Measurements from ENCODE around the gene FOCAD. TPM values are rescaled to one million over a fixed set of nuclear protein-coding genes. Genes with fewer than 3 reads are reported as not detected.
"Not testable (repeated sequence)": the region's sequence is repeated elsewhere in the genome, so short reads cannot be mapped to it uniquely, and the experiment has no call there.

The FOCAD gene
- total RNA-seq, 1 donor from 2014 or later: 146 TPM

DNA sequence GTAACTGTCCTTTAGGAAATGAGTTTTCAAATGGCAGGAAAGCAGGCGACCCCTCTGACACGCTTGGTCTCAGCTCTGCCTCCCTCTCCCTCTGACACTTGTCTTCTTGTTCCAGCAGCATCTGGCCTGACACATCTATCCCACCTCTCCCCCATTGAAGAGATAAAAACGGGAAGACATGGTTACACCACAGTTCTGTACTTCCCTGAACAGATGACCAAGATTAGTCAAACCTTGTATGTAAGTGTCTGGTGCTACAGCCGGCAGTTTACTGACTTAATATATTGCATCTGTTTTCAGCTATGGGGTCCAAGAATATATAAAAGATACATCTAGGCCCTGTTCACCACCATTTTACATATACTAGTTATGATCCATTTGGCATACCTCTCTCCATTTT, 32.1 kb upstream of the FOCAD start:
- Mint-ChIP-seq H3K27ac (no peak overlapping the region), H3K27me3 (ENCODE audit: insufficient read depth, low read depth) (no peaks in the 10 kb centered on the region), H3K4me3 (no peak overlapping the region), H3K36me3 (no peaks in the 10 kb centered on the region), H3K4me1 (no peaks in the 10 kb centered on the region), H3K9me3 (peaks cover 8% of the 10 kb centered on the region)
- Histone ChIP-seq H3K4me3 (no peak overlapping the region), H3K27ac (no peak overlapping the region), H3F3A (ENCODE audit: low read depth) (peaks cover 3% of the 10 kb centered on the region), H3K79me2 (ENCODE audit: low read depth) (no peaks in the 10 kb centered on the region), H3K36me3 (no peaks in the 10 kb centered on the region), H3K27me3 (no peaks in the 10 kb centered on the region), H3K9ac (no peak overlapping the region), H3K4me2 (no peak overlapping the region), H4K20me1 (ENCODE audit: low read depth) (no peaks in the 10 kb centered on the region), H3K4me1 (peaks cover 3% of the 10 kb centered on the region), H3K9me3 (ENCODE audit: low read depth) (no peaks in the 10 kb centered on the region), H2AFZ (replicated peaks) (no peak overlapping the region)
- TF ChIP-seq EZH2phosphoT487 (IDR thresholded peaks at IDR 0.05): no peak
- TF ChIP-seq, protein P1, sequence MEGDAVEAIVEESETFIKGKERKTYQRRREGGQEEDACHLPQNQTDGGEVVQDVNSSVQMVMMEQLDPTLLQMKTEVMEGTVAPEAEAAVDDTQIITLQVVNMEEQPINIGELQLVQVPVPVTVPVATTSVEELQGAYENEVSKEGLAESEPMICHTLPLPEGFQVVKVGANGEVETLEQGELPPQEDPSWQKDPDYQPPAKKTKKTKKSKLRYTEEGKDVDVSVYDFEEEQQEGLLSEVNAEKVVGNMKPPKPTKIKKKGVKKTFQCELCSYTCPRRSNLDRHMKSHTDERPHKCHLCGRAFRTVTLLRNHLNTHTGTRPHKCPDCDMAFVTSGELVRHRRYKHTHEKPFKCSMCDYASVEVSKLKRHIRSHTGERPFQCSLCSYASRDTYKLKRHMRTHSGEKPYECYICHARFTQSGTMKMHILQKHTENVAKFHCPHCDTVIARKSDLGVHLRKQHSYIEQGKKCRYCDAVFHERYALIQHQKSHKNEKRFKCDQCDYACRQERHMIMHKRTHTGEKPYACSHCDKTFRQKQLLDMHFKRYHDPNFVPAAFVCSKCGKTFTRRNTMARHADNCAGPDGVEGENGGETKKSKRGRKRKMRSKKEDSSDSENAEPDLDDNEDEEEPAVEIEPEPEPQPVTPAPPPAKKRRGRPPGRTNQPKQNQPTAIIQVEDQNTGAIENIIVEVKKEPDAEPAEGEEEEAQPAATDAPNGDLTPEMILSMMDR (IDR thresholded peaks at IDR 0.05): no peak
- TF ChIP-seq EZH2 (IDR thresholded peaks at IDR 0.05): no peak
- no peak for DNase-seq (ENCODE audit: low spot score)

DNA sequence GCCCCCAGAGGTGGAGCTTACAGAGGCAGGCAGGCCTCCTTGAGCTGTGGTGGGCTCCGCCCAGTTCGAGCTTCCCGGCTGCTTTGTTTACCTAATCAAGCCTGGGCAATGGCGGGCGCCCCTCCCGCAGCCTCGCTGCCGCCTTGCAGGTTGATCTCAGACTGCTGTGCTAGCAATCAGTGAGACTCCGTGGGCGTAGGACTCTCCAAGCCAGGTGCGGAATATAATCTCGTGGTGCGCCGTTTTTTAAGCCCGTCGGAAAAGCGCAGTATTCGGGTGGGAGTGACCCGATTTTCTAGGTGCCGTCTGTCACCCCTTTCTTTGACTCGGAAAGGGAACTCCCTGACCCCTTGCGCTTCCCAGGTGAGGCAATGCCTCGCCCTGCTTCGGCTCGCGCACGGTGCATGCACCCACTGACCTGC, 25.8 kb upstream of the FOCAD start:
- peaks cover 30% of the 10 kb centered on the region for H4K20me1 ChIP-seq (ENCODE audit: low read depth)
- H3K4me1 Mint-ChIP-seq; H3K9me3 Mint-ChIP-seq; H3K27me3 ChIP-seq; H3K36me3 ChIP-seq; H3K27ac ChIP-seq; DNase-seq (ENCODE audit: low spot score); H3K36me3 Mint-ChIP-seq; H3K9me3 ChIP-seq (ENCODE audit: low read depth); H3K4me3 Mint-ChIP-seq; H3K27me3 Mint-ChIP-seq (ENCODE audit: insufficient read depth, low read depth): not testable (repeated sequence)
- H2AFZ ChIP-seq (replicated peaks): peak overlapping the region; percentile 67
- peak overlapping the region; percentile 94 for H3K4me2 ChIP-seq
- peak overlapping the region; percentile 70 for H3K4me3 ChIP-seq
- peak overlapping the region; percentile 94 for H3K27ac Mint-ChIP-seq
- peak overlapping the region; percentile 86 for H3K9ac ChIP-seq
- peaks cover 50% of the 10 kb centered on the region for H3K79me2 ChIP-seq (ENCODE audit: low read depth)
- peaks cover 21% of the 10 kb centered on the region for H3F3A ChIP-seq (ENCODE audit: low read depth)
- H3K4me1 ChIP-seq: peaks cover 42% of the 10 kb centered on the region

DNA sequence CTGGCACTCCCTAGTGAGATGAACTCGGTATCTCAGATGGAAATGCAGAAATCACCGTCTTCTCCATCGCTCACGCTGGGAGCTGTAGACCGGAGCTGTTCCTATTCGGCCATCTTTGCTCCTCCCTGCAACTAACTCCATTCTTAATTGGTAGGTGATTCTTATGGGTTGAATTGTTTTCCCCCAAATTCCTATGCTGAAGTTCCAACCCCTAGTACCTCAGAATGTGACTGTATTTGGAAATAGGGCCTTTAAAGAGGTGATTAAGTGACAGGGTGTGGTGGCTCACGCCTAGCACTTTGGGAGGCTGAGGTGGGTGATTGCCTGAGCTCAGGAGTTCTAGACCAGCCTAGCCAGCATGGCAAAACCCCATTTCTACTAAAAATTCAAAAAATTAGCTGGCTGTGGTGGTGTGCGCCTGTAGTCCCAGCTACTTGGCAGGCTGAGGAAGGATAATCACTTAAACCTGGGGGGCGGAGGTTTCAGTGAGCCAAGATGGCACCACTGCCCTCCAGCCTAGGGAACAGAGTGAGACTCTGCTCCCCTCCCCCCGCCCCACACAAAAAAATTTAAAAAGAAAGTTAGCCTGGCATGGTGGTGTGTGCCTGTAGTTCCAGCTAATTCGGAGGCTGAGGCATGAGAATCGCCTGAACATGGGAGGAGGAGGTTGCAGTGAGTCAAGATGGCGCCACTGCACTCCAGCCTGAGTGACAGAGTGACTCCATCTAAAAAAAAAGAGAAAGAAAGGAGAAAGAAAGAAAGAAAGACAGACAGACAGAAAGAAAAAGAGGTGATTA, 25.2 kb upstream of the FOCAD start:
- Mint-ChIP-seq H3K4me3 (no peak overlapping the region), H3K36me3 (no peaks in the 10 kb centered on the region), H3K9me3 (peaks cover 8% of the 10 kb centered on the region), H3K27me3 (ENCODE audit: insufficient read depth, low read depth) (no peaks in the 10 kb centered on the region), H3K4me1 (peaks cover 3% of the 10 kb centered on the region), H3K27ac (peak overlapping the region; percentile 94)
- peak; percentile 30 for DNase-seq (ENCODE audit: low spot score)
- Histone ChIP-seq H2AFZ (replicated peaks) (peak overlapping the region; percentile 67), H3K9ac (peak overlapping the region; percentile 86), H3F3A (ENCODE audit: low read depth) (peaks cover 27% of the 10 kb centered on the region), H3K36me3 (no peaks in the 10 kb centered on the region), H3K9me3 (ENCODE audit: low read depth) (no peaks in the 10 kb centered on the region), H3K4me2 (peak overlapping the region; percentile 94), H3K4me3 (peak overlapping the region; percentile 70), H4K20me1 (ENCODE audit: low read depth) (peaks cover 35% of the 10 kb centered on the region), H3K79me2 (ENCODE audit: low read depth) (peaks cover 56% of the 10 kb centered on the region), H3K4me1 (peaks cover 48% of the 10 kb centered on the region), H3K27me3 (no peaks in the 10 kb centered on the region), H3K27ac (no peak overlapping the region)
- TF ChIP-seq EZH2phosphoT487 (IDR thresholded peaks at IDR 0.05): no peak
- TF ChIP-seq, protein P1 (IDR thresholded peaks at IDR 0.05): no peak
- no peak for TF ChIP-seq EZH2 (IDR thresholded peaks at IDR 0.05)

DNA sequence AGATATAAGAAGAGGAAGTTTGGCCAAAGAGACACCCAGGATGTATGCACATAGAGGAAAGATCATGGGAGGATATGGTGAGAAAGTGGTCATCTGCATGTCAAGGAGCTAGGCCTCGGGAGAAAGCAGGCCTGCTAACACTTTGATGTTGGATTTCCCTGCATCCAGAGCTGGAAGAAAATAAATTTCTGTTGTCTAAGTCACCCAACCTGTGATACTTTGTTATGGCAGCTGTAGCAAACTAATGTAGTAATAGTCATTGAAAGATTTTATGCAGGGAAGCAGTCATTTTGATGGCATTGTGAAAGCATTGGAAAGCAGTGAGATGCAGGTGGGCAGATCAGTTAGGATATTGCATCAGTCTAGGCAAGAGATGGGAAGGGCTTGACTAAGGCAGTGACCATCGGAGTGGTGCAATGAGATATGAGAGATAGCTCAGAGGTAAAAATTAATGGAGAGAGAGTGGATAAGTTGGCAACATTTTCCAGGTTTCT, 24.5 kb upstream of the FOCAD start:
- Histone ChIP-seq H3K4me2 (peak overlapping the region; percentile 94), H3K36me3 (no peaks in the 10 kb centered on the region), H3K9ac (no peak overlapping the region), H3K9me3 (ENCODE audit: low read depth) (no peaks in the 10 kb centered on the region), H3K4me3 (peak overlapping the region; percentile 70), H2AFZ (replicated peaks) (no peak overlapping the region), H3K4me1 (peaks cover 55% of the 10 kb centered on the region), H3K27me3 (no peaks in the 10 kb centered on the region), H3K79me2 (ENCODE audit: low read depth) (peaks cover 62% of the 10 kb centered on the region), H3F3A (ENCODE audit: low read depth) (peaks cover 33% of the 10 kb centered on the region), H3K27ac (no peak overlapping the region), H4K20me1 (ENCODE audit: low read depth) (peaks cover 42% of the 10 kb centered on the region)
- Mint-ChIP-seq H3K4me3 (no peak overlapping the region), H3K36me3 (no peaks in the 10 kb centered on the region), H3K27ac (no peak overlapping the region), H3K9me3 (peaks cover 3% of the 10 kb centered on the region), H3K4me1 (peaks cover 6% of the 10 kb centered on the region), H3K27me3 (ENCODE audit: insufficient read depth, low read depth) (no peaks in the 10 kb centered on the region)
- TF ChIP-seq EZH2phosphoT487 (IDR thresholded peaks at IDR 0.05) (no peak), EZH2 (IDR thresholded peaks at IDR 0.05) (no peak)
- TF ChIP-seq, protein P1 (IDR thresholded peaks at IDR 0.05): no peak
- DNase-seq (ENCODE audit: low spot score): no peak

Measured in neural progenitor cell (in vitro differentiated cells).